Activated CD8-positive, alpha-beta memory T cell treated with anti-CD3 and anti-CD28 coated beads for 24 hours (primary cell): ENCODE measurements around the gene MED12L.
"Not testable (repeated sequence)": the region's sequence is repeated elsewhere in the genome, so short reads cannot be mapped to it uniquely, and the experiment has no call there.

ENCODE experiments used
- DNase-seq: peaks from one replicate; pipeline ENCODE4 v3.0.0-alpha.2; 2020

Gene MED12L

GRCh38 chr3:151219056-151219455 is 133.6 kb downstream of the MED12L start:
- DNase-seq, result no peak

GRCh38 chr3:151224268-151224866 is 138.9 kb downstream of the MED12L start:
- no peak for DNase-seq

GRCh38 chr3:151225040-151225975 is 139.8 kb downstream of the MED12L start:
- no peak for DNase-seq

GRCh38 chr3:151226088-151226563 is 140.7 kb downstream of the MED12L start:
- DNase-seq, result no peak

- DNase-seq, result no peak
Measured at GRCh38 chr3:151226825-151227224, 141.4 kb downstream of the MED12L start.

GRCh38 chr3:151227266-151227806 is 141.9 kb downstream of the MED12L start:
- DNase-seq, result no peak

- peak; percentile 90 for DNase-seq
Measured at GRCh38 chr3:151227807-151228665, 142.6 kb downstream of the MED12L start.

- no peak for DNase-seq
Measured at GRCh38 chr3:151228666-151229040, 143.2 kb downstream of the MED12L start.

GRCh38 chr3:151230646-151231045 is 145.2 kb downstream of the MED12L start:
- no peak for DNase-seq

- not testable (repeated sequence) for DNase-seq
Measured at GRCh38 chr3:151232403-151232802, 146.9 kb downstream of the MED12L start.

GRCh38 chr3:151232991-151233390 is 147.5 kb downstream of the MED12L start:
- DNase-seq, result no peak

- DNase-seq, result no peak
Measured at GRCh38 chr3:151234825-151235224, 149.4 kb downstream of the MED12L start.

- no peak for DNase-seq
Measured at GRCh38 chr3:151236316-151236715, 150.9 kb downstream of the MED12L start.

- no peak for DNase-seq
Measured at GRCh38 chr3:151236736-151237135, 151.3 kb downstream of the MED12L start.

- DNase-seq, result not testable (repeated sequence)
Measured at GRCh38 chr3:151242006-151242405, 156.5 kb downstream of the MED12L start.

GRCh38 chr3:151248772-151249337 is 163.4 kb downstream of the MED12L start:
- DNase-seq, result no peak

- DNase-seq, result no peak
Measured at GRCh38 chr3:151256749-151257148, 171.3 kb downstream of the MED12L start.

- DNase-seq, result no peak
Measured at GRCh38 chr3:151259664-151260063, 174.2 kb downstream of the MED12L start.

GRCh38 chr3:151262871-151263525 is 177.5 kb downstream of the MED12L start:
- DNase-seq, result no peak

- DNase-seq, result no peak
Measured at GRCh38 chr3:151264605-151265004, 179.1 kb downstream of the MED12L start.

- no peak for DNase-seq
Measured at GRCh38 chr3:151265166-151265565, 179.7 kb downstream of the MED12L start.

- no peak for DNase-seq
Measured at GRCh38 chr3:151265866-151266265, 180.4 kb downstream of the MED12L start.
